Glomerular endothelial cell (primary cell): ENCODE results near the gene IL17RD. TPM values are rescaled to one million over a fixed set of nuclear protein-coding genes. Genes with fewer than 3 reads are reported as not detected.

Experiments used
- DNase-seq: peaks from one replicate; pipeline ENCODE4 v3.0.0-alpha.2; 2011; ENCODE audit warnings: low read depth, low spot score; ENCODE audit errors: extremely low read depth
- total RNA-seq: library from RNA; depleted of rRNA; stranded (reverse); fragments of >200 nt; gene quantifications from 2 replicates; pipeline ENCODE4 v1.2.3, GENCODE V29; 2015

Gene IL17RD
- total RNA-seq, 1 donor from 2014 or later: 2.3 TPM

- DNase-seq: no peak
These were observed 4.9 kb downstream of the IL17RD start for GRCh38 chr3:57160076-57160764.

- no peak for DNase-seq
These were observed 6.1 kb downstream of the IL17RD start for GRCh38 chr3:57158813-57159738.

GRCh38 chr3:57158325-57158724 lies 6.8 kb downstream of the IL17RD start:
- no peak for DNase-seq

- DNase-seq: no peak
These were observed 7.6 kb downstream of the IL17RD start for GRCh38 chr3:57157545-57157944.

- DNase-seq: no peak
These were observed 9.9 kb downstream of the IL17RD start for GRCh38 chr3:57155310-57155643.

GRCh38 chr3:57154470-57155309 lies 10.5 kb downstream of the IL17RD start:
- no peak for DNase-seq

- no peak for DNase-seq
These were observed 12.7 kb downstream of the IL17RD start for GRCh38 chr3:57152151-57153143.

- DNase-seq: no peak
These were observed 13.4 kb downstream of the IL17RD start for GRCh38 chr3:57151749-57152148.

GRCh38 chr3:57151021-57151449 lies 14.1 kb downstream of the IL17RD start:
- no peak for DNase-seq

GRCh38 chr3:57150113-57150581 lies 15.0 kb downstream of the IL17RD start:
- DNase-seq: no peak

- DNase-seq: no peak
These were observed 18.1 kb downstream of the IL17RD start for GRCh38 chr3:57147071-57147470.

- DNase-seq: no peak
These were observed 19.3 kb downstream of the IL17RD start for GRCh38 chr3:57145852-57146251.

- DNase-seq: no peak
These were observed 20.2 kb downstream of the IL17RD start for GRCh38 chr3:57144952-57145351.

- no peak for DNase-seq
These were observed 21.2 kb downstream of the IL17RD start for GRCh38 chr3:57143886-57144459.

GRCh38 chr3:57142411-57142723 lies 22.8 kb downstream of the IL17RD start:
- no peak for DNase-seq

GRCh38 chr3:57141719-57142410 lies 23.3 kb downstream of the IL17RD start:
- DNase-seq: no peak

GRCh38 chr3:57140894-57141293 lies 24.3 kb downstream of the IL17RD start:
- no peak for DNase-seq

GRCh38 chr3:57135964-57136719 lies 29.0 kb downstream of the IL17RD start:
- no peak for DNase-seq
